Stimulated activated CD4-positive, alpha-beta T cell treated with anti-CD3 and anti-CD28 coated beads, TNF-alpha, amount 100 ng/mL, for 24 hours (primary cell): ENCODE measurements around the gene PKN1.
"Not testable (repeated sequence)": the region's sequence is repeated elsewhere in the genome, so short reads cannot be mapped to it uniquely, and the experiment has no call there.

Experiments used
- DNase-seq, 3 experiments: peaks; one replicate each; pipeline ENCODE4 v3.0.0-alpha.2; 2020; ENCODE audit warnings: low read depth in 3 of 3

Gene PKN1

GRCh38 chr19:14430712-14431111 is 2.4 kb upstream of the PKN1 start:
- no peak for DNase-seq

DNA sequence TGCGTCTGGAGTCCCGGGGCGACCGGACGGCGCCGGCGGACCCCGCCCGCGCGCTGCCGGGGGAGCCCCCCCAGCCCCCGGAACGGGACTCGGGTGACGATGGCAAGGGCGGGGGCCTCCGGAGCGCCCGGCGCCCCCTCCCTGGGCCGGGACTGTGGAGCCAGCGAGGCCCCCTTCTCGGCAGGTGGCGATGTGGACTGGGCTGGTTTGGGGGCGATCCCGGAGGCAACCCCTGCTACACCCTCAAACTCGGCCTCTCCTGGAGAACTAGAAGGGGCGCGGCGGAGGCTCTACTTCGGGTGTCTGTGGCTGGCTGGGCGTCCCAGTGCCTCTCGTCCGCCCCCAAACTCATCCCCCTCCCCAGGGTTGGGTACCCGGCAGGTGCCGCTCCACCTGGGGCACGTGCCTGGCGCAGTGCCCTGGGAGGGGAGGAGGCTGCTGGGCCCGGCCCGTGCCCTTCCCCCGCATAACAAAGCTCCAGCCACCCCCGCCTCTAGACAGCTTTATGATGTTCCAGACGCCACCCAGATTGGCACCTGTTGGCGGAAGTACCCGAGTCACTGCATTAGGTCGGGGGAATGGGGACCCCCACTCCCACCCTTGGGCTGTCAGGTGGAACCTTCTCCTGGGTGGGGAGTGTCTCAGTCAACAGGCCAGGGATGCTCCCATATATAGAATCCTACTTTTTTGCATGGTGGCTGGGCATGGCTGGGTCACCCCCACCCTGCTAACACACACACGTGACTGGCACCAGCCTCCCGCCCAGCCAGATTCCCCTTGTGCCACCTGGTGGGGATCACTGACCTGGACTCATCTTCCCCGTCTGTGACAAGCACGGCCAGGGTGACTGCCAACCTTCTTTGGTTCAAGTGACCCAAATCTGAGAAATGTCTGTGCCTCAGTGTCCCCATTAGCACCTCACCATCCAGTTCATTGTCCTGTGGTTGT is 722 bp downstream of the PKN1 start:
- peak in 1 of 3 experiments; percentile 39 for DNase-seq

DNA sequence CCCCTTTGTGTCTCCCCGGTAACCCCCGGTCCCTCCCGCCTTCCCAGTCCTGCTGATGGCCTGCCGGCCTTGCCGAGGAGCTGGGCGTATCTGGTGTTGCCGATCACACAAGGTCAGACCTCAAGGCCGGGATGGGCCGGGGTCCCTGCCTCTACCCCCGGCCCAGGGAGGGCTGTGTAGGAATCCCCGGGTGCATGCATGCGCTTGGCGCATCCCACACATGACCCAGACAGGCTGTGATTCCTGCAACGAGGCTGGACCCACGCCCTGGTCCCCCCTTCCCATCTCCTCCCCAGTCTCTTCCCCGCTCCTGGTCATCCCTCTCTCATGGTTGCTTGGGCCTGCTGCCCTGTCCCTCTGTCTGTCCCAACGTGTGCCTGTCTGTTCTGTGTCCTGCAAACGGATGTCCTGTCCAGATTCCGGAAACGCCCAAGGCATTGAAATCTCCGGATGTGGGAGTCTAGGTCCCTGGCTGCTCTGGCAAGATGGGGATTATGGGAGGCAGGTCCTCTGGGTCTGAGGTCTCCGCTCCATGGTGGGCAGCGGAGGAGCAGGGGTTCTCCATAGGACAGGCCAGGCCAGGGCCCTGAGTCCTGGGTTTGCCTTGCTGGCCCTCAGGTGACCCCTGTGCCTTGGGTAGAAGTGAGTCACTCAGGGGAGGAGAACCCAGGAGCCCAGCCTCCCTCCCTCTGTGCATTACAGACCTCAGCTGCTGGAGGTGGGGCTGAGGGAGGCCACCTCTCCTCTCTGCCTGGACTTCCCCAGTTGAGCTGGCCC is 1.6 kb downstream of the PKN1 start:
- peak in 1 of 3 experiments; percentile 40 for DNase-seq

DNA sequence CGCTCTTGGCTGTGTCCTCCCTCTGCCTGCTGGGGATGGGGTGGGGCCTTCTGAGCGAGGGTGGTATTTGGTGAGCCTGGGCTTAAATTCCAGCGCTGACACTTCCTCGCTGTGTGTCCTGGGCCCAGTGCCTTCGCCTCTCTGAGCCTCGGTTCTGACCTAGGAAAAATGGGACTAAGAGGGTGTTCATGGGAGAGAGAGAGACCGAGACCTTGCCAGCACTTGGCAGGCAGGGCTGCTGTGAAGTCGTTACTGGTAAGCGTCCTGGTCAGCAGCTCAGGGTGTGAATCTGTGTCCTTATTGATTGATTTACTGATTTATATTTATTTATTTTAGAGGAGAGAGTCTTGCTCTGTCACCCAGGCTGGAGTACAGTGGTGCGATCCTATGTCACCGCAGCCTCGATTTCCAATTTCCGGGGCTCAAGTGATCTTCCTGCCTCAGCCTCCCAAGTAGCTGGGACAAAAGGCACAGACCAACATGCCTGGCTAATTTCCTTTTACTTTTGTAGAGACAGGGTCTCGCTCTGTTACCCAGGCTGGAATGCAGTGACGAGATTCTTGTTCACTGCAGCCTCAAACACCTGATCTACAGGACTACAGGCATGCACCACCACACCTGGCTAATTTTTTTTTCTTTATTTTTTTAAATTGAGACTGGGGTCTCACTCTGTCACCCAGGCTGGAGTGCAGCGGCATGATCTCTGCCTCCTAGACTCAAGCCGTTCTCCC is 2.4 kb downstream of the PKN1 start:
- no peak for DNase-seq

GRCh38 chr19:14437578-14438140 is 4.6 kb downstream of the PKN1 start:
- no peak for DNase-seq

- DNase-seq: no peak
Measured at GRCh38 chr19:14439014-14439413, 5.9 kb downstream of the PKN1 start.

DNA sequence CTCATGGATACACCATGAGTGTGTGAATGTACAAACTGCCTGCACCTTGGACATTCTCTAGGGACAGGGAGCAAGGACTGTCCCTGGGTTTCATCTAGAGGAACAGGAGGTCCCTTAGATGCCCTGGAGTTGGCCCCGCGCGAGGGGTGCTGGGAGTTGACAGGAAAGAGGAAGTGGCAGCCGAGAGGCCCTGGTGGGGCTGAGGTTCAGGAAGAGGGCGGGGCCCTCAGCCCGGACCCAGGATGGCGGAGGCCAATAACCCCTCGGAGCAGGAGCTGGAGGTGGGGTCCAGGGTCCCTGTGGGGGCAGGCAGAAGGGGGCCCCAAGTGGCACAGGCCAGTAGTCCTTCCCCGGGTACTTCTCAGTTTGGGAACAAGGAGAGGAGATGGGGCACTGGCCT is 6.9 kb downstream of the PKN1 start:
- DNase-seq: peak; percentile 56 to 78 (median 70)

GRCh38 chr19:14441041-14441938 is 8.2 kb downstream of the PKN1 start:
- no peak for DNase-seq

- DNase-seq: no peak
Measured at GRCh38 chr19:14442891-14443631, 10.0 kb downstream of the PKN1 start.

DNA sequence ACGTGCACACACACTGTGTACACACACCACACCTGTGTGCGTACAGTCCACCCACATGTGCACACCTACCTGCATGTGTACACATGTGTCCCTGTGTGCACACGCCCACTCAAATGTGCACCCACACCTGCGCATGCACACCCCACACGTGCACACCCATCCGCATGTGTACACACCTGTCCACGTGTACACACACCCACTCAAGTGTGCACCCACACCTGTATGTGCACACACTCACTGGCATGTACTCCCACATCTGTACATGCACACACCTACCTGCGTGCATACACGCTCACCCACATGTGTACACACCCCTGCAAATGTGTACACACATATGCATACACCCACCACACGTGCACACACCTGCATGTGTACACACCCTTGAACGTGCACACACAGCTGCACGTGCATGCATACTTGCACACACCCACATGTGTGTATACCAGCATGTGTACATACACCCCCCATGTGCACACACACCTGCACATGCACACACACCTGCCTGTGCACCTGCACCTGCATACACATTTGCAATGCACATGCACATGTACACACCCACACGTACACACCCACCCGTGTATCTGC is 10.6 kb downstream of the PKN1 start:
- DNase-seq: no peak

- no peak for DNase-seq
Measured at GRCh38 chr19:14446336-14447036, 13.4 kb downstream of the PKN1 start.

DNA sequence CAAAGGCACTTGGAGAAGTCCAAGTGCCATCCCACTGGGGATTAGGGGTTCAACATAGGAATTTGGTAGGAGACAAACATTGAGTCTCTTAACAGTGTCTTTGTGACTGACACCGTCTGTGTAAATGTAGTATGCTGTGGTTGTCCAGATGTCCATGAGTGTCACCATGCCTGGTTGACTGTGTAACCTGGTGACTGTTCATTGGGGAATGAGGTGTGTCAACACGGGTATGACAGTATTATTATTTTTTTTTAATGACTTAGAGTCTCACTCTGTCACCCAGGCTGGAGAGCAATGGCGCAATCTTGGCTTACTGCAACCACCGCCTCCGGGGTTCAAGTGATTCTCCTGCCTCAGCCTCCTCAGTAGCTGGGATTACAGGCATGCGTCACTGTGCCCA is 16.2 kb downstream of the PKN1 start:
- DNase-seq: no peak

- DNase-seq: peak in 2 of 3 experiments; percentile 43 to 83
Measured at GRCh38 chr19:14450168-14450874, 17.2 kb downstream of the PKN1 start.

- no peak for DNase-seq
Measured at GRCh38 chr19:14450876-14451275, 17.8 kb downstream of the PKN1 start.

DNA sequence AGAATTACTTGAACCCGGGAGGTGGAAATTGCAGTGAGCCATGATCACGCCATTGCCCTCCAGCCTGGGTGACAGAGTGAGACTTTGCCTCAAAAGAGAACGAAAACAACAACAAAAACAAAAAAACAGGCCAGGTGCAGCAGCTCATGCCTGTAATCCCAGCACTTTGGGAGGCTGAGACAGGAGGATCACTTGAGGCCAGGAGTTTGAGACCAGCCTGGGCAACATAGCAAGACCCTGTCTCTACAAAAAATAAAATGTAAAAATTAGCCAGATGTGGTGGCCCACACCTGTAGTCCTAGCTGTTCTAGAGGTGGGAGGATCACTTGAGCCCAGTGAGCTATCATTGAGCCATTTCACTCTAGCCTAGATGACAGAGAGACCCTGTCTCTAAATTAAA is 19.2 kb downstream of the PKN1 start:
- not testable (repeated sequence) for DNase-seq

DNA sequence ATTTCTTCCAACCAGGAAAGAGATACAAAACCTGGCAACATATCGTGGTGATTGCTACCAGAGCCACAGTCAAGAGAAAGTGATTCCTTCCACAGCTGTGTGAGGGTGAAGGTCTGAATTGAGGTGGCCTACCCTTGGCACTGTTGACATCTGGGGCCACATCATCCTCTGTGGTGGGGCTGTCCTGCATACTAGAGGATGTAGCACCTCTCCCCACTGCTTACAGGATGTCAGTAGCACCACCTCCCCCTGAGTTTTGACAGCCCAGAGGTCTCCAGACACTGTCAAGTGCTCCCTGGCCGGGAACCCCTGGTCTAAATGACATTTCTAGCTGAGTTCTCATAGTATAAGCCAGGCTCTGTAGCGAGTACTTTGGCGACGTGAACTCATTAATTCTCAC is 26.6 kb downstream of the PKN1 start:
- DNase-seq: no peak

DNA sequence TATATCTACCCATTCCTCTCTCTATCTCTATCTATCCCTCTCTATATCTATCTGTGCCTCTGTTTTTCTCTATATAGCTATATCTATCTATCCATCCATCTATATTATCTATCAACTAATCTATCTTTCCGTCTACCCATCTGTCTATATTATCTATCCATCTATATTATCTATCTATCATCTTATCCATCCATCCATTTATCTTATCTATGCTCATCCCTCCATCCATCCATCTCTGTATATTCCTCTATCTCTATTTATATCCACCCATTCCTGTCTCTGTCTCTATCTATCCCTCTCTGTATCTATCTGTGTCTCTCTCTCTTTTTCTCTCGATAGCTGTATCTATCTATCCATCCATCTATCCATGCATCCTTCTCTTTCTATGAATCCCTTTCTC is 27.8 kb downstream of the PKN1 start:
- DNase-seq: no peak

DNA sequence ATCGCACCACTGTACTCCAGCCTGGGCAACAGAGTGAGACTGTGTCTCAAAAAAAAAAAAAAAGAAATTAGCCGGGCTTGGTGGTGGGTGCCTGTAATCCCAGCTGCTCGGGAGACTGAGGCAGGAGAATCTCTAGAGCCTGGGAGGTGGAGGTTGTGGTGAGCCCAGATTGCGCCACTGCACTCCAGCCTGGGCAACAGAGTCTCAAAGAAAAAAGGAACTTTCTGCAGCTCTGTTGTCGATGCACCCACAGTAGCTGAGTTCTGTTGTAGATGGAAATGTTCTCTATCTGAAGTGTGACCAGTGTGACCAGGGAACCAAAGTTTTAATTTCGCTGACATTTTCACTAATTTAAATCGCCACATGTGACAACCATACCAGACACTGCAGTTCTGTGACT is 29.3 kb downstream of the PKN1 start:
- DNase-seq: not testable (repeated sequence)
